ENCODE results near the gene RPS5.

RPS5 gene

GRCh38 chr19:58351990-58352755, 34.9 kb upstream of the RPS5 start:
- H4K20me1 ChIP-seq (ENCODE audit: insufficient read depth, low read length): no peaks in the 10 kb centered on the region
- H3K4me3 ChIP-seq (ENCODE audit: low read length): no peak overlapping the region
- no peaks in the 10 kb centered on the region for H3K9me2 ChIP-seq (replicated peaks; ENCODE audit: insufficient read depth, low read length)
- no peak overlapping the region for H3K9ac ChIP-seq (ENCODE audit: low read length)
- H3K4me2 ChIP-seq (ENCODE audit: low read depth, low read length): no peak overlapping the region
- H3K9me3 ChIP-seq (replicated peaks; ENCODE audit: insufficient read depth, low read length): no peaks in the 10 kb centered on the region
- DNase-seq: no peak
- H3F3A ChIP-seq (ENCODE audit: insufficient read depth, low read length): no peaks in the 10 kb centered on the region
- no peaks in the 10 kb centered on the region for H3K4me1 ChIP-seq (ENCODE audit: low read length)
- TF ChIP-seq EZH2 (optimal IDR thresholded peaks at IDR 0.05; ENCODE audit: low read depth, low read length) (no peak), EZH2phosphoT487 (IDR thresholded peaks at IDR 0.05; ENCODE audit: low read length) (no peak)
- TF ChIP-seq, protein P1, sequence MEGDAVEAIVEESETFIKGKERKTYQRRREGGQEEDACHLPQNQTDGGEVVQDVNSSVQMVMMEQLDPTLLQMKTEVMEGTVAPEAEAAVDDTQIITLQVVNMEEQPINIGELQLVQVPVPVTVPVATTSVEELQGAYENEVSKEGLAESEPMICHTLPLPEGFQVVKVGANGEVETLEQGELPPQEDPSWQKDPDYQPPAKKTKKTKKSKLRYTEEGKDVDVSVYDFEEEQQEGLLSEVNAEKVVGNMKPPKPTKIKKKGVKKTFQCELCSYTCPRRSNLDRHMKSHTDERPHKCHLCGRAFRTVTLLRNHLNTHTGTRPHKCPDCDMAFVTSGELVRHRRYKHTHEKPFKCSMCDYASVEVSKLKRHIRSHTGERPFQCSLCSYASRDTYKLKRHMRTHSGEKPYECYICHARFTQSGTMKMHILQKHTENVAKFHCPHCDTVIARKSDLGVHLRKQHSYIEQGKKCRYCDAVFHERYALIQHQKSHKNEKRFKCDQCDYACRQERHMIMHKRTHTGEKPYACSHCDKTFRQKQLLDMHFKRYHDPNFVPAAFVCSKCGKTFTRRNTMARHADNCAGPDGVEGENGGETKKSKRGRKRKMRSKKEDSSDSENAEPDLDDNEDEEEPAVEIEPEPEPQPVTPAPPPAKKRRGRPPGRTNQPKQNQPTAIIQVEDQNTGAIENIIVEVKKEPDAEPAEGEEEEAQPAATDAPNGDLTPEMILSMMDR (IDR thresholded peaks at IDR 0.05; ENCODE audit: low read length): no peak
- no peak overlapping the region for H3K27ac ChIP-seq (ENCODE audit: low read length)
- no peaks in the 10 kb centered on the region for H3K79me2 ChIP-seq (ENCODE audit: low read length)
- H3K36me3 ChIP-seq (replicated peaks; ENCODE audit: insufficient read depth, low read length): no peaks in the 10 kb centered on the region
- no peaks in the 10 kb centered on the region for H3K27me3 ChIP-seq (replicated peaks; ENCODE audit: insufficient read depth, low read length)
- no peak overlapping the region for H2AFZ ChIP-seq (ENCODE audit: low read length)

DNA sequence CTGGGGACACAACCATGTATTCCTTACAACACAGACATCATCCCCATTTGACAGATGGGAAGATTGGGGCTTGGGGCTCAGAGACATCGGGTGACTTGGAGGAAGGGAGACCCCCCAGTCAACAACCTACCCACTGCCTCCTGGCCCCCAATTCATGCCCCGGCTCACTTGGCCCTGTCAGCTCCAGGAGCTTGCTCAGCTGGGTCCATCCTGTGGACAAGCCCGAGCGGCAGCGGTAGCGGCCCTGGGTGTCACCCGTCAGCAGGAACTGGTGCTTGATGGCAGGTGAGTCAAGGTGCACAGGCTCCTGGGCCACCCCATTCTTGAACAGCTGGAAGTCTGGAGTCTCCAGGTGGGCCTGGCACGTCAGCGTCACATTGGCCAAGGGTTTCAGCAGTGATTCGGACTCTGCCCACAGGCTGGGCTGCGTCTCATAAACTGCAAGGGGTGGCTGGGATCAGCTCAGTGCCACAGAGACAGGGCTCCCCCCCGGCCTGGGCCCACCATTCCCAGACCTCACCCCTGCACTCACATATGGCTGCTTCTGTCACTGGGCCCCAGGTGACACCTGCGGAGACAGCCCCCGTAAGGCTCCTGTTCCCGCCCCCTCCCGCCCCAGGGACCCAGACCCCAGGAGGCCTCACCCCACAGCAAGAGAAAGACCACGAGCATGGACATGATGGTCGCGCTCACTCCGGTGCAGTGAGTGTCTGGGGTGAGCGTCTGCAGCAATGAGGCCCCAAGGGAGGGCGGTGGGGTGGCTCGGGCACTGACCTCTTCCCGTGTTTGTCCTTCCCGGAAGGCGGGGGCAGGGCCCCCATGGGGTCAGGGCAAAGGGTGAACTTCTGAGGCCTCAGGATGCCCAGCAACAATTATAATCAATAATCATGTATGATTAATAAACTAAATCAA, 34.1 kb upstream of the RPS5 start, which contains the start of gene A1BG:
A1BG (minus strand) TSS at position 733 of the 912 bp plus-strand sequence; CDS start at position 678, 55 bp downstream.
- Histone ChIP-seq H3K9me2 (replicated peaks; ENCODE audit: insufficient read depth, low read length) (no peaks in the 10 kb centered on the region), H3F3A (ENCODE audit: insufficient read depth, low read length) (no peaks in the 10 kb centered on the region), H4K20me1 (ENCODE audit: insufficient read depth, low read length) (no peaks in the 10 kb centered on the region), H3K27me3 (replicated peaks; ENCODE audit: insufficient read depth, low read length) (no peaks in the 10 kb centered on the region), H3K9ac (ENCODE audit: low read length) (no peak within 1 kb of the TSS), H3K79me2 (ENCODE audit: low read length) (no peaks in the 10 kb centered on the region), H3K4me2 (ENCODE audit: low read depth, low read length) (no peak within 1 kb of the TSS), H3K4me1 (ENCODE audit: low read length) (no peaks in the 10 kb centered on the region), H3K36me3 (replicated peaks; ENCODE audit: insufficient read depth, low read length) (no peaks in the 10 kb centered on the region), H3K4me3 (ENCODE audit: low read length) (no peak within 1 kb of the TSS), H3K9me3 (replicated peaks; ENCODE audit: insufficient read depth, low read length) (no peaks in the 10 kb centered on the region), H2AFZ (ENCODE audit: low read length) (no peak within 1 kb of the TSS), H3K27ac (ENCODE audit: low read length) (no peak within 1 kb of the TSS)
- no peak for TF ChIP-seq EZH2 (optimal IDR thresholded peaks at IDR 0.05; ENCODE audit: low read depth, low read length)
- TF ChIP-seq EZH2phosphoT487 (IDR thresholded peaks at IDR 0.05; ENCODE audit: low read length): no peak
- TF ChIP-seq, protein P1 (IDR thresholded peaks at IDR 0.05; ENCODE audit: low read length): no peak
- DNase-seq: no peak

GRCh38 chr19:58353717-58354477, 33.2 kb upstream of the RPS5 start:
- Histone ChIP-seq H3K9ac (ENCODE audit: low read length) (no peak overlapping the region), H3K27ac (ENCODE audit: low read length) (no peak overlapping the region), H2AFZ (ENCODE audit: low read length) (no peak overlapping the region), H3K9me3 (replicated peaks; ENCODE audit: insufficient read depth, low read length) (no peaks in the 10 kb centered on the region), H3K36me3 (replicated peaks; ENCODE audit: insufficient read depth, low read length) (no peaks in the 10 kb centered on the region), H3K4me1 (ENCODE audit: low read length) (no peaks in the 10 kb centered on the region), H3F3A (ENCODE audit: insufficient read depth, low read length) (no peaks in the 10 kb centered on the region), H3K27me3 (replicated peaks; ENCODE audit: insufficient read depth, low read length) (no peaks in the 10 kb centered on the region), H3K79me2 (ENCODE audit: low read length) (no peaks in the 10 kb centered on the region), H4K20me1 (ENCODE audit: insufficient read depth, low read length) (no peaks in the 10 kb centered on the region), H3K4me3 (ENCODE audit: low read length) (no peak overlapping the region), H3K9me2 (replicated peaks; ENCODE audit: insufficient read depth, low read length) (no peaks in the 10 kb centered on the region), H3K4me2 (ENCODE audit: low read depth, low read length) (no peak overlapping the region)
- DNase-seq: no peak
- no peak for TF ChIP-seq EZH2phosphoT487 (IDR thresholded peaks at IDR 0.05; ENCODE audit: low read length)
- no peak for TF ChIP-seq EZH2 (optimal IDR thresholded peaks at IDR 0.05; ENCODE audit: low read depth, low read length)
- TF ChIP-seq, protein P1 (IDR thresholded peaks at IDR 0.05; ENCODE audit: low read length): no peak
